Activated T-helper 2 cell treated with anti-CD3 and anti-CD28 coated beads, Interferon-gamma antibody, Interleukin-2, Interleukin-4, amounts not matched to agents 10 μg/mL and 5 μg/mL and 100 μg/mL, durations not matched to agents 14 hours and 24 hours and 36 hours (primary cell): Measurements from ENCODE around the gene TUBAL3. TPM values are rescaled to one million over a fixed set of nuclear protein-coding genes. Genes with fewer than 3 reads are reported as not detected.
"Not testable (repeated sequence)": the region's sequence is repeated elsewhere in the genome, so short reads cannot be mapped to it uniquely, and the experiment has no call there.

ENCODE experiments used
- DNase-seq: peaks from one replicate; pipeline ENCODE4 v3.0.0; 2021; ENCODE audit warnings: low spot score
- H3K27ac Mint-ChIP-seq: one replicate; pipeline ENCODE4 v1.8.0; 2021; ENCODE audit warnings: mixed read lengths
- H3K27me3 Mint-ChIP-seq: one replicate; pipeline ENCODE4 v1.8.0; 2021; ENCODE audit warnings: low read depth, mixed read lengths
- H3K36me3 Mint-ChIP-seq: one replicate; pipeline ENCODE4 v1.8.0; 2021; ENCODE audit warnings: low read depth, mixed read lengths
- H3K4me1 Mint-ChIP-seq: one replicate; pipeline ENCODE4 v1.8.0; 2021; ENCODE audit warnings: low read depth, mixed read lengths
- H3K4me3 Mint-ChIP-seq: one replicate; pipeline ENCODE4 v1.8.0; 2021; ENCODE audit warnings: low read depth, mild to moderate bottlenecking, moderate library complexity, mixed read lengths
- H3K9me3 Mint-ChIP-seq: one replicate; pipeline ENCODE4 v1.8.0; 2021; ENCODE audit warnings: mixed read lengths
- intact Hi-C: fragments of 100-400 bp; cut with micrococcal nuclease; formaldehyde crosslinking; loops from one replicate; pipeline ENCODE4 v1.15.1; 2023
- total RNA-seq: library from RNA; stranded (reverse); gene quantifications from 2 replicates; pipeline ENCODE4 v1.2.3, GENCODE V29; 2022

TUBAL3 gene
- total RNA-seq, 1 donor from 2014 or later, result not detected

DNA sequence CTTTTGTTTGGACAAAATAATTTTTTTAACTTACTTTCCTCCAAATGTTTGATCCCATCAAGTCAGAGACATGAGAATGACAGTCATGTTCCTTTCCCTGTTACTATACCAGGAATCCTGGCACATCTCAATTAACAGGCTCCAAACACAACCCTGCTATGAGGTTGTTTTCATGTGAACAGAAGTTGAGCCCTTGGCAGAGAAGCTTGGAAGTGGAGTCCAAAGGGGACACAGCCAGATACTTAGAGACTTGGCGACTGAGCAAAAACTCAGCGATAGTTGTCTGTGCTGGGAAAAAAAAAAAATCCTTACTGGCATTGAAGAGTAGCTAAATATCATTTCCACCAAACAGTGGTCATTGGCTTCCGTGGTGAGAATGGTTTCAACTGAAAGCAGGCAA, 12.8 kb downstream of the TUBAL3 start:
- intact Hi-C loops, result no loop called here
- Mint-ChIP-seq H3K4me1 (no peaks in the 10 kb centered on the region), H3K27me3 (no peaks in the 10 kb centered on the region), H3K27ac (no peak overlapping the region), H3K9me3 (peaks cover 44% of the 10 kb centered on the region), H3K4me3 (no peak overlapping the region), H3K36me3 (peaks cover 3% of the 10 kb centered on the region)
- no peak for DNase-seq

DNA sequence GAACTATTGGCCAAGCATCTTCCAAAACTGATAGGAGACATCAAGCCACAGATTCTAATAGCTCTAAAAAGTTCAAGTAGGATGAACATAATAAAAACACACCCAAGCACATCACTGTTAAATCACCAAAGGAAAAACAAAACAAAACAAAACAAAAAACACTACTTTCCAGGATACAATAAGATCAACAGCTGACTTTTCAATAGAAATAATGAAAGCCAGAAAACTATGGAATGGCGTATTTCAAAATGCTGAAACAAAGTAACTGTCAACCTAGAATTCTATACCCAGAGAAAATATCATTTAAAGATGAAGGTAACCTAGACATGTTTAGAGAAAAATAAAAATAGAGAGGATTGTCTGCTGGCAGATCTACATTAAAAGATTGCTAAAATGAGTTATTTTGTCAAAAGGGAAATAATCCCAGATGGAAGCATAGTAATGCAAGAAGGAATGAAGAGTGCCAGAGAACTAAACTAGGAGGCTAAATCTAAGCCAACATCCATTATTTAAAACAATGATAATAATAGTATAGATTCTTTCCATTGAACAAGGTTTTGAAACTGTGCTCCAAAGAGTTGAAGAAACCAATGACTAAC, 13.9 kb downstream of the TUBAL3 start:
- Mint-ChIP-seq H3K27me3 (no peaks in the 10 kb centered on the region), H3K4me3 (no peak overlapping the region), H3K36me3 (peaks cover 3% of the 10 kb centered on the region), H3K27ac (no peak overlapping the region), H3K4me1 (no peaks in the 10 kb centered on the region), H3K9me3 (peaks cover 44% of the 10 kb centered on the region)
- intact Hi-C loops, result no loop called here
- DNase-seq, result no peak

DNA sequence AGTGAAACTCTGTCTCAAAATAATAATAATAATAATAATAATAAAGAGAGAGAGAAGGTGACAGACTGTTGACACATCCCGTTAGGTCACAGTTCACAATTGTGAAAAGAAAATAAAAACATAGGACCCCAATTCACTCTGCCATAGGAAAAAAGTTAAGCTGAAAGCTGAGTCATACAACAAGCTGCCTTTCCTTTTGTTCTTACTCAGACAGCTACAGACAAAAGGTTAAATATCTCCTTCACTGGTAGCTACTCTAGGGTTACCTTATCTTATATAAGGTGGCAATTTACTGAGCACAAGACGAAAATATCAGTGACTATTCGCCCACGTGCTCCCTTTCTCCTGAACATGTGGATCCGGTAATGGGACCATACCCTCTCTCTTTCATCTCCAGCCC, 17.5 kb downstream of the TUBAL3 start:
- intact Hi-C loops, result loop anchor here (1.0 to 10.0 kb wide), 3 partner anchors 47 to 572 kb away; no protein-coding TSS in a partner anchor
- H3K36me3 Mint-ChIP-seq, result peaks cover 3% of the 10 kb centered on the region
- DNase-seq, result no peak
- no peak overlapping the region for H3K27ac Mint-ChIP-seq
- peaks cover 3% of the 10 kb centered on the region for H3K27me3 Mint-ChIP-seq
- no peak overlapping the region for H3K4me3 Mint-ChIP-seq
- no peaks in the 10 kb centered on the region for H3K4me1 Mint-ChIP-seq
- peaks cover 41% of the 10 kb centered on the region for H3K9me3 Mint-ChIP-seq

DNA sequence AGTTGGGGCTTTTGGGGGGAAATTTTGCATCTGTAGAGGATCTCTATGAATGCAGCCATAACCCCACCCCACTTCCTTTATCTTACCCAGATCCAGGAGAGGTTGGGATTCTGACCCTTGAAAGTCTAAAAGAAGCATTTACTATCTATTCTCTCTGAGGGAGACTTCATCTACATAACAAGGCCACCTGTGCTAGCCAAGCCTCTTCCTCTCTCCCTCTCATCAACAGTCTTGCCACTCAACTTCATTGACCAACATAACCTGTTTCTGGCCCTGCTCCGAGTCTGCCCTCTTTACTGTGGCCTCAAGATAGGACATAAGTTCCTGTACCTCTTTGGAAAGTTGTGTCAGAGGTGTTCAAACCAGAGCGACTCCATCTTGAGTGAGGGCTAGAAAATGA, 19.4 kb downstream of the TUBAL3 start:
- Mint-ChIP-seq H3K4me3 (no peak overlapping the region), H3K4me1 (no peaks in the 10 kb centered on the region), H3K27ac (no peak overlapping the region), H3K27me3 (peaks cover 3% of the 10 kb centered on the region), H3K9me3 (peaks cover 22% of the 10 kb centered on the region), H3K36me3 (no peaks in the 10 kb centered on the region)
- intact Hi-C loops, result loop anchor here (10.0 kb wide), 2 partner anchors 90 to 570 kb away; no protein-coding TSS in a partner anchor
- DNase-seq, result no peak

DNA sequence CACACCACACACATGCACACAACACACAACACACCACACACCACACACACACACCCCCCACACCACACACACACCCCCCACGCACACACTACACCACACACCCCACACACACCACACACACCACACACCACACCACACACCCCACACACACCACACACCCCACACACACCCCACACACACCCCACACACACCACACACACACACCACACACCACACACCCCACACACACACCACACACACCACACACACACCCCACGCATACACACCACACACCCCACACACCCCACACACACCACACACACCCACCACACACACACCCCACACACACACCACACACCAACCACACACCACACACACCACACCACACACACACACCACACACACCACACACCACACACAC, 23.4 kb downstream of the TUBAL3 start:
- H3K27ac Mint-ChIP-seq, result no peak overlapping the region
- intact Hi-C loops, result loop anchor here (10.0 kb wide), 2 partner anchors 86 to 566 kb away; no protein-coding TSS in a partner anchor

GRCh38 chr10:5380395-5380794, 24.2 kb downstream of the TUBAL3 start:
- not testable (repeated sequence) for H3K4me3 Mint-ChIP-seq, H3K9me3 Mint-ChIP-seq, H3K27ac Mint-ChIP-seq, H3K36me3 Mint-ChIP-seq, DNase-seq, H3K27me3 Mint-ChIP-seq, H3K4me1 Mint-ChIP-seq
- intact Hi-C loops, result loop anchor here (10.0 kb wide), 2 partner anchors 86 to 566 kb away; no protein-coding TSS in a partner anchor

More for the DNA sequence above, 23.4 kb downstream of the TUBAL3 start:
- H3K36me3 Mint-ChIP-seq, result no peaks in the 10 kb centered on the region
- H3K9me3 Mint-ChIP-seq, result peaks cover 4% of the 10 kb centered on the region
- H3K27me3 Mint-ChIP-seq, result peaks cover 3% of the 10 kb centered on the region
- no peak for DNase-seq
- no peaks in the 10 kb centered on the region for H3K4me1 Mint-ChIP-seq
- H3K4me3 Mint-ChIP-seq, result no peak overlapping the region

GRCh38 chr10:5379202-5379601, 25.4 kb downstream of the TUBAL3 start:
- H3K36me3 Mint-ChIP-seq, H3K27ac Mint-ChIP-seq, H3K4me1 Mint-ChIP-seq, DNase-seq, H3K9me3 Mint-ChIP-seq, intact Hi-C loops, H3K4me3 Mint-ChIP-seq, H3K27me3 Mint-ChIP-seq: not testable (repeated sequence)

DNA sequence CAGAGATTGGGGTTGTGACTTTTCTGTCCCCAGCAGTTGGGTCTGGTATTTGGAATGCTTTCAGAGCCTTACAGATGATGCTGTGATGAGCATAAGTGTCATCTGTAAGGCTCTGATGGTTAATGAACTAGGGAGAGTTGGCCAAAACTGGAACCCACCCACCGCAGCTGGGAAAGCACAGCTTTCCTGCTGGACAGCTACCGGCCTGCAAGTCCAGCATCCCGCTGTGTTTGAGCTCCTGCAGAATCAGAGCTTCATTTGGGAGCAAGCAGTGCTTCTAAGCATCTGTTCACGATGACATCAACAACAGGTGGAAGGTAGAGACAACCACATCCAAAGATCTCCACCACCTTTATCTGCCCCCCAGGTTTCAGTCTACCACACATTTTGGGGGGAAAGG, 28.2 kb downstream of the TUBAL3 start:
- no peak overlapping the region for H3K27ac Mint-ChIP-seq
- H3K27me3 Mint-ChIP-seq, result no peaks in the 10 kb centered on the region
- no peaks in the 10 kb centered on the region for H3K36me3 Mint-ChIP-seq
- H3K4me3 Mint-ChIP-seq, result no peak overlapping the region
- intact Hi-C loops, result no loop called here
- no peak for DNase-seq
- H3K4me1 Mint-ChIP-seq, result no peaks in the 10 kb centered on the region
- peaks cover 4% of the 10 kb centered on the region for H3K9me3 Mint-ChIP-seq

DNA sequence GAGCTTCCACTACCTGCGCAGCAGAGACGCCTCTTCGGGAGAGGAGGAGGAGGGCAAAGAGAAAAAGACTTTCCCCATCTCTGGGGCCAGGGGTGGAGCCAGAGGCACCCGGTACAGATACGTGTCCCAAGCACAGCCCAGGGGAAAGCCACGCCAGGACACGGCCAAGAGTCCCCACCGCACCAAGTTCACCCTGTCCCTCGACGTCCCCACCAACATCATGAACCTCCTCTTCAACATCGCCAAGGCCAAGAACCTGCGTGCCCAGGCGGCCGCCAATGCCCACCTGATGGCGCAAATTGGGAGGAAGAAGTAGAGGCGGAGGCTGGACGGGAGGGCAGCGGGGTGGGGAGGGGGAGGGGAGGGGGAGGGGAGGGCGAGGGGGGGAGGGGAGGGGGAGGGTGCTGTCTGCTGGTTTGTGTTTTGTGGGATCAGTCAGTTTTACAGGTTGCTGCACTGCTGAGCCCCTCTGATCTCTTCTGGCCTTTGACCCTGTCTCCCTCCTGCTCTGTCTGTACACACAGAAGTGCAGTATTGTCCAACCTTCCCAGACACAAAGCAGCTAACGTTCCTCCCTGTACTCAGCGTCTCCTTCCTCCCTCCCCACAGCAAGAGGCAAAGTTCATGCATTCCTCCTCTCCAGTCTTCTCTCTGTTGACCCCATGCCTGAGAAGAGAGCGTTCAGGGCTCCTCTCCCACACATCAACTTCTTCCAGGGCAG, 30.6 kb downstream of the TUBAL3 start:
- DNase-seq, result no peak
- Mint-ChIP-seq H3K27me3 (no peaks in the 10 kb centered on the region), H3K9me3 (peaks cover 17% of the 10 kb centered on the region), H3K4me1 (no peaks in the 10 kb centered on the region), H3K4me3 (no peak overlapping the region), H3K27ac (no peak overlapping the region), H3K36me3 (no peaks in the 10 kb centered on the region)
- intact Hi-C loops, result no loop called here

- Mint-ChIP-seq H3K36me3 (no peaks in the 10 kb centered on the region), H3K4me3 (no peak overlapping the region), H3K4me1 (no peaks in the 10 kb centered on the region), H3K27me3 (no peaks in the 10 kb centered on the region), H3K27ac (no peak overlapping the region), H3K9me3 (peaks cover 17% of the 10 kb centered on the region)
- intact Hi-C loops, result no loop called here
- no peak for DNase-seq
Observed at GRCh38 chr10:5373307-5373706, 31.3 kb downstream of the TUBAL3 start.

DNA sequence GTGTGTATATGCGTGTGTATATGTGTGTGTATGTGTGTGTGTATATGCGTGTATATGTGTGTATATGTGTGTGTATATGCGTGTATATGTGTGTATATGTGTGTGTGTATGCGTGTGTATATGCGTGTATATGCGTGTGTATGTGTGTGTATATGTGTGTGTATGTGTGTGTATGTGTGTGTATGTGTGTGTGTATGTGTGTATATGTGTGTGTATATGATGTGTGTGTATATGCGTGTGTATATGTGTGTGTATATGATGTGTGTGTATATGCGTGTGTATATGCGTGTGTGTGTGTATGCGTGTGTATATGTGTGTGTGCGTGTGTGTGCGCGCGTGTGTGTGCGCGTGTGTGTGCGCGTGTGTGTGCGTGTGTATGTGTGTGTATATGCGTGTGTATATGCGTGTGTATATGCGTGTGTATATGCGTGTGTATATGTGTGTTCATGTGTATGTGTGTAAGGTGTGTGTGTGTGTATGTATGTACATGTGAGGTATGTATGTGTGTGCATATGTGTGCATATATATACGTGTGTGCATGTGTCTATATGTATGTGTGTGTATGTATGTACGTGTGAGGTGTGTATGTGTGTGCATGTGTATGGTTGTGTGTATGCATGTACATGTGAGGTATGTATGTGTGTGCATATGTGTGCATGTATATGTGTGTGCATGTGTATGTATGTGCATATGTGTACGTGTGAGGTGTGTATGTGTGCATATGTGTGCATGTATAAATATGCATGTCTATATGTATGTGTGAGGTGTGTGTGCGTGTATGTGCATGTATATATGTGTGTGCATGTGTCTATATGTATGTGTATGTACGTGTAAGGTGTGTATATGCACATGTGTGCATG, 33.9 kb downstream of the TUBAL3 start:
- Mint-ChIP-seq H3K4me3 (no peak overlapping the region), H3K36me3 (no peaks in the 10 kb centered on the region), H3K9me3 (peaks cover 17% of the 10 kb centered on the region), H3K27ac (no peak overlapping the region), H3K4me1 (no peaks in the 10 kb centered on the region), H3K27me3 (peaks cover 7% of the 10 kb centered on the region)
- DNase-seq, result no peak
- intact Hi-C loops, result no loop called here

DNA sequence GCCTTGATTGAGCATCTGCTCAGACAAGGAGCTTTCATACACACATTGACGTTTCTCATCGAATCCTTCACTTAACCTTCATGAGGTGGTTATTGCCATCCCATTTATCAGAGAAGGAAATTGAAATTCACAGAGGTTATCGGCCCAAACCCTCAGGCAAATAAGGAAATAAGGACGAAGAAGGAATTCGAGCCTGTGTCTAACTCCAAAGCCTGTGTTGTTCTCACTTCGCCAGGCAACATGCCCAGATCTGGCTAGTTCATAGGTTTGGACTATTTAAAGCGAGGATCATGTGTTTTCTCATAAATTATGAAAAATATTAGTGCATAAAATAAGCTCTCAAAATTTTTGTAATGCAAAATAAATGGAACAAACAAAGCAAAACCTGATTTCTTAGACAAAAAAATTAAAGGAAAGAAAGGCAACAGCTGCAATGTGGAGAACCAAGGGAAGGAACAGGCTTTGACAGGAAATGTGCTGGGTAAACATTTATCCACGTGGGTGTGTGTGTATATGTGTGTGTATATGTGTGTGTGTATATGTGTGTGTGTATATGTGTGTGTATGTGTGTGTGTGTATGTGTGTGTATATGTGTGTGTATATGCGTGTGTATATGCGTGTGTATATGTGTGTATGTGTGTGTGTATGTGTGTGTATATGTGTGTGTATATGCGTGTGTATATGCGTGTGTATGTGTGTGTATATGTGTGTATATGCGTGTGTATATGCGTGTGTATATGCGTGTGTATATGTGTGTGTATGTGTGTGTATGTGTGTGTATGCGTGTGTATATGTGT, 35.1 kb downstream of the TUBAL3 start:
- Mint-ChIP-seq H3K27me3 (peaks cover 7% of the 10 kb centered on the region), H3K27ac (no peak overlapping the region), H3K4me3 (no peak overlapping the region), H3K4me1 (no peaks in the 10 kb centered on the region), H3K36me3 (no peaks in the 10 kb centered on the region), H3K9me3 (peaks cover 17% of the 10 kb centered on the region)
- intact Hi-C loops, result no loop called here
- no peak for DNase-seq
